ENCODE measurements around the gene CMTM8.

CMTM8 gene

DNA sequence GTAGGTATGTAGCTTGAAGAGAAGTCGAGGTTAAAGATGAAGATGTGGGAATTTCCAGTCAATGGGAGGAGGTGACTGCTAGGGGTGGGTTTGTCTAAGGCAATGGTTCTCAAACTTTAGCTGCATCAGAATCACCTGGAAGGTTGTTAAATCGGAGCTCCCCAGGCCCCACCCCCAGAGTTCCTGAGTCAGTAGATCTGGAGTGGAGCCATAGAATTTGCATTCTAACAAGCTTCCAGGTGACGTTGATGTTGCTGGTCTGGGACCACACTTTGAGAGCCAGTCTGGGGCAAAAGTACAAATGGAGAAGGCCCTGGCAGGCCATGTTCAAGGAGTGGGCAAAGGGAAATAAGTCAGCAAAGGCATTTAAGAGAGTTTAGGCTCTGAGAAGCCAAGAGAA is 69.1 kb downstream of the CMTM8 start:
- no peak for DNase-seq (ENCODE audit: low read depth in 2 of 2)

DNA sequence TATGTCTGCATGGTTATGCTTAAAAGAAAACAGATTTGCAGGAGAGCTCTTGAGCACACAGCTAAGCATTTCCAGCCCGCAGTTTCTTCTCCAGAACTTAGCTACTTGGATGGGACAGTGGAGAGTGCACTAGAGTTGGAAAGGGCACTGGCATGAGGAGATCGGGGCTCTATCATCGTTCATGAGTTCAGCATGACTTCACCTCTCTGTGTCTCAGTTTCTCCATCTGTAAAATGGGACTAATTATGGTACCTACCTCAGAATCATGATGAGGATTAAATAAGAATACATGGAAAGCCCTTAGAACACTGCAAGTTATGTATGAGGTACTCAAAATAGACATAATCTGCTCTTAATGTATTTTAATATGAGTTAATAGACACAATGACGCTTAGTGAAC is 69.9 kb downstream of the CMTM8 start:
- DNase-seq (ENCODE audit: low read depth in 2 of 2) = no peak

DNA sequence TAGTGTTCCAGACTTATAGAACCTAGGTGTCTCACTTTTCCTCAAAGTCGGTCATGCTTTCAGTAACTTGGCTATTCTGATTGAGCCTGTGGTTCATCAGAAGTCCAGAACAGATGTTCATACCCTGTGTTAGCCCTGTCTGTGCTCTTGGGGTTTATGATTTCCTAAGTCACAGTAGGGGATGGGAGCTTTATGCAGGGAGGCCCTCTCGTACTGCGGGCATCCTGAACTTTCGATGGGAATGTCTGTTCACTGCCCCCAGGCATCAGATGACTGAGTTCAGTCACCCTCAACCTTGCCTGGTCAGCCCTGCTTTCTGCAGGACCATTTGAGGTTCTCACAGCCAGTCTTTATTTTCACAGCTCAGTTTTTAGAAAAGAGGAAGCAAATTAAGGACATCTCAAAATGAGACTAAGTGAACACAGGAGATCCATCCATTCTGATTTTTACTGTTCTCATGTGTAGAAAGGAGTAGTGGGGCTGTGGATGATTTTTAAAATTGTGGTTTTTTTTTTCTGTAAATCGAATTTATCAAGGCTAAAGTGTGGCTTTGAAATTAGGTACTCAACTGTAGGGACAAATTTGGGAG is 71.3 kb downstream of the CMTM8 start:
- DNase-seq (ENCODE audit: low read depth in 2 of 2) = no peak

DNA sequence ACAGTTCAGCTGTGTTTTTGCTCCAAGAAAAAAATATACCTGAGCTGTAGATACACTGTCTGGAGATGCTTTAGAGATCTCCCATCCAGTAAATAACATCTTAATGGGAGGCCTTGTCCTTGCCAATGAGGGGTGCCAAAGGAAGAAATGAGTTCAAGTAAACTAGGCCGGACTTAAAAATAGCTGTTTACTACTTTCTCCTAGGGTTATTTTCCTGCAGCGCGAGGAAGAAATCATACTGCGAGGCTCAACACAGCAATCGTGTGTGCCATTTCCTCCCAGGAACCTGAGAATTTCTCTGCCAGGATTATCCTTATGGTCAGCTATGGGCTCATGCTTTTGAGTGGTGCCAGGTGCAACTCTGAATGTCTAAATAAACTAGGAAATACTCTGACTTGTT is 71.9 kb downstream of the CMTM8 start:
- no peak for DNase-seq (ENCODE audit: low read depth in 2 of 2)

DNA sequence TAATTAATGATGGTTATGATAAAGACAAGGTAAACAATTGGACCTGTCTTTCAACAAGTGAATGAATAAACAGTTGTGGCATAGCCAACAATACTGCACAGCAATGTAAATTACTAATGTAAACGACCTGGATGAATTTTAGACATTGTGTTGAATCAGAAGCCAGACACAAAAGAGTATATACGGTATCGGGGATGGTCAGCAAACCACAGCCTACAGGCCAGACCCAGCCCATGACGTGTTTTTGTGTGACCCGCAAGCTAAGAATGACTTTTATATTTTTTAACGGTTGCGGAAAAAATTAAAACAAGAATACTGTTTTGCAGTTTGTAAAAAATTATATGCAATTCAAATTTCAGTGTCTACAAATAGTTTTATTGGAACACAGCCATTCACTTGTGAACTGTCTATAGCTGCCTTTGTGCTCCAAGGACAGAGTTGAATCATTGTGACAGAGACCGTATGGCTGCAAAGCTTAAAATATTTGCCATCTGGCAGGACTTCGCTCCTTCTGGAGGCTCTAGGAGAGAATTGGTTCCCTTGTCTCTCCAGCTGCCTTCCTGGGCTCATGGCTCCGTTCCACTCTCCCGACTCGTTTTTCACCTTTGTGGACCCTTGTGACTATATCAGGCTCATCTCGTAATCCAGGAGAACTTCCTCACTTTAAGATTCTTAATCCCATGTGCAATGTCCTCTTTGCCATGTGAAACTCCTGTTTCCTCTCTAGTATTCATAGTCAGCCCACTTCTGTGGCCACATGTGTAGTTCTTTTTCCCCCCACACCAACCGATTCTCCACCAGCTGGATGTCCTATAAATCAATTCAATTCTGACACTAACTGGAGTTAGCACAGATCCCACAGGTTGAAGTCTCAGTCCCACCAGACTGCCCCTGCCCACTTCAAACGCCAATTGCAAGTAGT is 72.7 kb downstream of the CMTM8 start:
- DNase-seq (ENCODE audit: low read depth in 2 of 2) = no peak

DNA sequence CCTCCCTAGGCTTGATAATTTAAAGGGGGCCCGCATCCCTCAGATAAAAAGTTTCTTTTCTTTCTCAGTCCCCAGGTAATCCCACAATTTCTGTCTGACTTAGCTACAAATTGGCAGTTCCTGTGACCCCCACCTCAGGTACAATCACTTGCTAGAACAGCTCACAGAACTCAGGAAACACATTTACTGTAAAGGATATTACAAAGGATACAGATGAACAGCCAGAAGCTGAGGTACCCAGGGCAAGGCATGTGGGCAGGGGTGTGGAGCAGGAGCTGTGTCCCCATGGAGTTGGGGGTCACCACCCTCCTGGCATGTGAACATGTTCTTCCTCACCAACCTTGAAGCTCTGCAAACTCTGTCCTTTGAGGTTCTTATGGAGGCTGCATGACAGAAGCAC is 73.8 kb downstream of the CMTM8 start:
- DNase-seq (ENCODE audit: low read depth in 2 of 2) = no peak

DNA sequence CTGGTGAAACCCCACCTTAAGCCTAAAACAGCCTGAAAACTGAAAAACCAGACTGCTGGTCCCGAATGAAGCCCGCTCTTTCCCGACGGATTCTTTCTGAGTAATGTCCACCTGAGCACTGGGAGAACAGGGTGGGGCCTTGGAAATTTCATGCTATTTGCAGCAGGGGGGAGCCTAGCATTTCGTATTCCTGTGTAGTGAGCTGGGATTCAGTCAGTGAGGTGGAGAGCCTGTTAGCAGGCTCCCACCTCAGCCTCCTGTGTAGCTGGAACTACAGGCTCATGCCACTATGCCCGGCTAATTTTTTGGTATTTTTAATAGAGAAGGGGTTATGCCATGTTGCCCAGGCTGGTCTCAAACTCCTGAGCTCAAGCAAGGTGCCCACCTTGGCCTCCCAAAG is 74.7 kb downstream of the CMTM8 start:
- DNase-seq (ENCODE audit: low read depth in 2 of 2) = no peak

DNA sequence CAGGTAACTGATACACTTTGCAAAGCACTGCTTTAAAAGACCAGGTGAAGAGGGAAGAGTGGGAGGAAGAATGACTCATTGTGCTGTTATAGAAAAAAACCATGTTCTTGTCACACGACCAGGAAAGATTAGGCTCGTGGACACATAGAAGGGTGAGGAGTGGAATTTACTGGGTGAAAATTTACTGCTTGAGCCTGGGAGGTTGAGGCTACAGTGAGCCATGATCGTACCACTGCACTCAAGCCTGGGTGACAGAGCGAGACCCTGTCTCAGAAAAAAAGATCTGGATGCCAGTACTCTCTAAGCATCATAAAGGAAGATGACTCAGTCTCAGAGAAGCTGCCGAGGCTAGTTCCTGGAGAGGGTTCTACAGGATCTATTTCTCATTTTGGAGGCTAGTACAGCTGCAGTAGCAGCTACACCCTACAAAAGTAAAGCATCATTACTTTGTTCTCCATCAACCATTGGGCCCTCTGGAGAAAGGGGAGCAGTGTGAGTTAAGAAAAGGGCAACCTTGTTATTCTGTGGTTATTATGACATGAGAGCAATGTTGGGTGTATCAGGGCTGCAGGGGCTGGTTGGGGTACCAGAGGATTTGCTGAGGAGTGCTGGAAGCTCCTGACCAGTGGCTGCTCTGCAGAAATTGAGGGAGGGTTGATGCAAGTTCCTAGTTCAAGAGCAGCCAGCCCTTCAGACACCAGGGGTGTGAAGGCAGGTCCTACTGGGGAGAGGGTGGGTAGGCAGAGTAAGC is 75.4 kb downstream of the CMTM8 start:
- DNase-seq (ENCODE audit: low read depth in 2 of 2) = no peak

DNA sequence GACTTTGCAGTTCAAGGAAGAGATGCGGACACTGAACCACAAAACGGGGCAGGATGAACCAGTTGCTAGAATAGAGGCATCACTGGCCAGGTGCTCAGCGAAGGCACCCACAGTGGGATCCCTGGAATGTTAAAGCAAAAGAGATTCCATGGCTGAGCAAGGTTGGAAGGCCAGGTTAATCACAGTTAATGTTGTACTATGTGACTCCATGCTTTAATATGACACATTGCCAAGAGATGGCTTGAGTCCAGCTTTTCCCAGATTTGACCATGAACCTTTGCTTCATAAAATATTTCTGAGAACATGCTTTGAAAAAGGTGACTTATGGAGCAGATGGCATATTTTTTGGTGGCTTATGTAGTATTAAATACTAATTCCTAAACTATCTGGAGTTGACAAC is 77.0 kb downstream of the CMTM8 start:
- no peak for DNase-seq (ENCODE audit: low read depth in 2 of 2)

DNA sequence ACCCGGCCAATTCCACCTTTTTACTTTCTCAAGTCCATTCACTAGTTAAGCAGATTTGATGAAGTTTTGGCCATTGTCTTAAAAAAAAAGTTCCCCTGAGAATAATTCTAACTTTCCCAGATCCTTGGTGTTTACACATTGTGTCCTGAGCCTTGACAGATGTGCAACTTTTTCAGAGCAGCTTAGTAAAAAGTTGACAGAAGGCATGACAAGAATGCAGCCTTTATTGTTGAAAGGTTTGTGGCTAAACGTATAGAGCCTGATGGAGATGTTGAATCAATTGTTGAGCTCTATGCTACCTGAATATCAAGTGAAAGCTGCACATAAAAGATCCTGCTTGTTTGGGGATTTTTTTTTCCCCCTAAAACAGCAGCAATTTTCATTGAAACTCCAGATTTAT is 77.8 kb downstream of the CMTM8 start:
- DNase-seq (ENCODE audit: low read depth in 2 of 2) = no peak

DNA sequence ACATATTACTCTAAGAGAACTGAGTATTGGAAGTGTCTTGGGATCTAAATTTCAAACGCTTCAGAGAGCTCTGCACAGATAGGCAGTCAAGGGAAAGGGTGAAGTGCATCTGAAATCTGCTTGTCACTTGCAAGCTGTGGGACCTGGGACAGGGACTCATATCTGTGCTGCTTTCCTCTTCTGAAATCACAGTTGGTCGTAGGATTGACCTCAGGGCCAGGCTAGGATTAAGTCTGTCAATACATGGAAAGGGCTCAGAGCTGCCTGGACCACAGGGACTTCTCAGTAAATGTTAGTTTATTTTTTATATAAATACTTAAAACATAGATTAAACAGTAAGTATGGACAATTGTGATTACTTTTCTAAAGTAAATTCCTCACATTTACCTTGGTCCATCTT is 78.5 kb downstream of the CMTM8 start:
- no peak for DNase-seq (ENCODE audit: low read depth in 2 of 2)

DNA sequence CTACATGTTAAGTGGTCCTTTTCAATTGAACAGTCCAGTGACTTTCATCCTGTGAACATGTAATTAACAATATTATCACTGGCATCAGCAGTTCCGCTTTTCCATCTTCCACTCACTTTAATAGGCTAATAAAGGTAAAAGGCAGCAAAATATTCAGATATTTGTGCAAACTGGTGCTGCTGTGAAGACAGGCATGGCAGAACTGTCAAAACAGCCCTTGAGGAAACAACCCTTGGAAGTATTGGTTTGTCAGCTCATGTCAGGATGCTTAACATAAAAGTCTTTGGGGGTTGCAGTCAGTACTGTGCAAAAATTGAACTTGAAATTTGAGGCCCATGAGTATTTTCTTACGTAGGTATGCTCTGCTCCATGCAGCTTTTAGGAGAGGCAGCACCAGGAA is 81.1 kb downstream of the CMTM8 start:
- DNase-seq (ENCODE audit: low read depth in 2 of 2) = no peak

DNA sequence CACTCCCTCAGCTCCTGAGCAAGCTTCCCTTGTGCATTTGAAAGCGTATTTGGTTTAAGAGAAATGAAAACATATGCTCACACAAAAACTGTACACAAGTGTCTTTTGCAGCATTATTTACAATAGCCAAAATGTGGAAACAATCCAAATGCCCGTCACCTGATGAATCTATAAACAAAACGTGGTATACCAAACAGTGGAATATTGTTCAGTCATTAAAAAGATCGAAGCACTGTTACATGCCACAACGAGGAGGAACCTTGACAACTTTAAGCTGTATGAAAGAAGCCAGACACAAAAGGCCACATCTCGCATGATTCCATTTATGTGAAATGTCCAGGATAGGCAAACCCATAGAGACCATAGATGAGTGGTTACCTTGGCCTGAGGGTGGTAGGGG is 81.6 kb downstream of the CMTM8 start:
- no peak for DNase-seq (ENCODE audit: low read depth in 2 of 2)

DNA sequence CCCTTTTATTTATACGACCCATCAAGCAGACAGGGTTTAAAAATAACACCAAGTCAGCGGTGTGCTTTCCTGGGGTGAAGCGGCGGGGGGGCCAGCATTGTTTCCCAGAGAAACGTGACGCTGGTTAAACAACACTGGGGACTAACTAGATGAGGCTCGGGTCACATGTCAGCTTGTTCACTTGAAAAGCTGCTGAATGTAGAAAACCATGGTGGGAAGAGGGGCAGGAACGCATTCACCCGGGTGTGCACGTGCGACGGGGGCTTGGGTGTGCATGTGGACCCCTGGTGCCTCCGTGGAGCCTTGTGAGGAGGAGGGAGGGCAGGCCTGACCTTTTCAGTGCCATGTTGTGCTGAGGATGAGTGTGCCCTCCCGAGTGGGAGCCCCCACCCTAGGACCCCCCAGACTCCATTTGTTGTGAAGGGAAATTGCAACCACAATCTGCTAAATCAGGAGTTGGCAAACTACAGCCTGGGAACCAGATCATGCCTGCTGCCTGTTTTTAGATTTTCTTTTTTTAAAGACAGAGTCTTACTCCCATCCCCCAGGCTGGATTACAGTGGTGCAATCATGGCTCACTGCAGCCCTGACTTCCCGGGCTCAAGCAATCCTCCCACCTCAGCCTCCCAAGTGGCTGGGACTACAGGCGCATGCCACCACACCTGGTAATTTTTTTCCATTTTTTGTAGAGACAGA is 82.8 kb downstream of the CMTM8 start:
- DNase-seq (ENCODE audit: low read depth in 2 of 2) = no peak

DNA sequence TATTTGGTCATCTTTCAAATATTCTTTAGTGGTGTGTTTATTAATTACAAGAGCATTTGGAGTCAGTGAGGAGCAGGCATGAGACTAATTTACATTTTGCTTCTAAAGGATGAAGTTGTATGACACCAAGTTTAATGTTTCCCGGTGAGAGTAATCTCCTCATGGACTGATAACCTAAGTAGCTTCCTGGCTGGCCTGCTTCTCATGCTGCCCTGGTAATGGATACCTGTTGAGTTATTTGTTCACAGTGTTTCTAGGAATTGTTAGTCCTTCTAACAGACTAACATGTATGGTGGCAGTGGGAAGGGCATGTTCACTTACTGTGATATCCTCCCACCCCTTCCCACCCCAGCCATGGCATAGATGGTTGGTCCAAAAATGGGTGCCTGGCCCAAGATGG is 83.8 kb downstream of the CMTM8 start:
- DNase-seq (ENCODE audit: low read depth in 2 of 2) = no peak

DNA sequence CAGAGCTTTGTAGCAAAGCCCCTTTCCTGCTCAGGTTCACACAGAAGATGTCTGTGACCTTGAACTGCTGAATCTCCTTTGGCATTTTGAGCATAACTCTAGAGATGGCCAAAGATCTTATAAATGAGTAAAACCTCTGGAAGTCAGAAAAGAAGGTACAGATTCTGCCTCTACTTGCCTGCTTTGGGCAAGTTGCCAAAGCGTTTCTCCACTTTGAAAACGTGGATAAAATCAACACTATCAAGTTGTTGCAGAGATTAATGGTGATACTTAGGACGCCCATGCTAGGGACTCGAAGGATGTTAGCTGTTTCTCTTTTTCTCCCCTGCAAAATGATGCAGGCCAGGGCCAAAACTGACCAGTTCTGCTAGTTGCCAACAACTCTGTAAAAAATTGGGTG is 85.1 kb downstream of the CMTM8 start:
- no peak for DNase-seq (ENCODE audit: low read depth in 2 of 2)

DNA sequence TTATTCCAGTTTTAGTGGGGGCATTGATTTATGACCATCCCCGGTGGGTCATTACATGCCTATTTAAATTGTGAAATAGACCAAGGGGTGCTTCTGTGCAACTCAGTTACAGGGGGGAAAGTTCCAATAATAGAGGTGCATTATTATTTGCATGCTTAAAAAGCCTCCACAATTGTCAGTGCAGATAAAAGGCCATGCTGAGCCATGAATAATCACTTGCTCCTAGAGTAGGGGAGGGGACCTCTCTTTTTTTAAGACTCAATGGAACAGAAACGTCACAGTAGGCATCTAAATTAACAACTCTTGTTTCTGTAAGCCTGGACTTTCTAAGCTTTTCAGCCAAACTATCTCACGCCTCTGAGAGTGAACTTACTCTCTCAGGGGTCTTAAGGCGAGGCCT is 86.7 kb downstream of the CMTM8 start:
- no peak for DNase-seq (ENCODE audit: low read depth in 2 of 2)

DNA sequence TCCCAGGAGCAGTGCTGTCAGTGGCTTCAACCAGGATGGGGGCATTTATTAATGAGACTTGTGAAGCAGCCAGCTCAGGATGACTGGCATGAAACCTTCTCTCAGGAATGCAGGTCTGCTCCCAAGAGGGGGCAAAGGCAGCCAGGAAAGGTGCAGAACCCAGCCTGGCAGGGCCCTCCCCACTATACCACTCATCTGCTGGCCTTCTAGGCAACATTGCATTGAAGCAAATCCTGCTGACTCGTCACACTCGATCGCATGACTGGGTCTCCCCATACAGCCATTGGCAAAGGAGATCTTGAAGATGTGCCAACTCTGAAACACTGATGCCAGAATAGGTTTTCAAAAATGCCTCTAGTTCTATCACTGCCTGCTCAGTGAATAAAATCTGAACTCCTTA is 87.4 kb downstream of the CMTM8 start:
- DNase-seq (ENCODE audit: low read depth in 2 of 2) = no peak

DNA sequence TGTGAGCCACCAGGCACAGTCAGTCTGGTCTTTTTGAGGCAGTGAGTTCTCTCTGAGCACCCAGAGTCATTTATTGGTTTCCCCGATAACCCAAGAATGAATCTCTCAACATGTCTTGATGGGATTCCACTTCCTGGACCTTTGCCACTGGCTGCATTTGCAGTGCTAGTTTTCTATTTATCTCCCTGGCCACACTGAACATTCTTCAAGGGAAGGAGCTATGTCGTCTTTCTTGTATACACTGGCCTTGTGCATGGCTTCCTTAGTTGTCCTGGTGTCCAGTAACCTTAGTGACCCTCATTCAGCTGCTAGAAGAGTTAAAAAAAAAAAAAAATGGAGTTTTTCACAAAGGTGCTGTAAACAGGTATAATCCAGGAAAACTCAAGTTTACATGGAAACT is 88.3 kb downstream of the CMTM8 start:
- DNase-seq (ENCODE audit: low read depth in 2 of 2) = no peak

DNA sequence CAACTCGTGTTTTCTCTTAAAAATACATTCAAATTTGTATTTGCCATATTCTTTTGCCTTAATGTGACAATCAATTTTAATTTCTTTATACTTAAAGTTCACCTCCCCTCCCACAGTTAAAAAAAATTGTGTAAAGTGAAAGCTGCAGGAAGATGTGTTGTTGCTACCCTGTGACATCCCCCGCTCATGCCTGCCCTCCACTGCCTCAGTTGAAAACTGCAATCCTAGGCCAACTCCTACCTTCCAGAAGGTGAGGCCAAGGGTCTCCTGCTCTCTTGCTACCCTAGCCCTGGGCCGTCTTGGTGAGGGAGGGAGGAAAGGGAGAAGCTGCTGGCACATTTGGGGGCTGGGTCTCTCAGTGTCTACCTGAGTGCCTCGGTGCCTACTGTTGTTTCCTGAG is 96.2 kb downstream of the CMTM8 start:
- DNase-seq (ENCODE audit: low read depth in 2 of 2) = peak in 1 of 2 donors; percentile 14

DNA sequence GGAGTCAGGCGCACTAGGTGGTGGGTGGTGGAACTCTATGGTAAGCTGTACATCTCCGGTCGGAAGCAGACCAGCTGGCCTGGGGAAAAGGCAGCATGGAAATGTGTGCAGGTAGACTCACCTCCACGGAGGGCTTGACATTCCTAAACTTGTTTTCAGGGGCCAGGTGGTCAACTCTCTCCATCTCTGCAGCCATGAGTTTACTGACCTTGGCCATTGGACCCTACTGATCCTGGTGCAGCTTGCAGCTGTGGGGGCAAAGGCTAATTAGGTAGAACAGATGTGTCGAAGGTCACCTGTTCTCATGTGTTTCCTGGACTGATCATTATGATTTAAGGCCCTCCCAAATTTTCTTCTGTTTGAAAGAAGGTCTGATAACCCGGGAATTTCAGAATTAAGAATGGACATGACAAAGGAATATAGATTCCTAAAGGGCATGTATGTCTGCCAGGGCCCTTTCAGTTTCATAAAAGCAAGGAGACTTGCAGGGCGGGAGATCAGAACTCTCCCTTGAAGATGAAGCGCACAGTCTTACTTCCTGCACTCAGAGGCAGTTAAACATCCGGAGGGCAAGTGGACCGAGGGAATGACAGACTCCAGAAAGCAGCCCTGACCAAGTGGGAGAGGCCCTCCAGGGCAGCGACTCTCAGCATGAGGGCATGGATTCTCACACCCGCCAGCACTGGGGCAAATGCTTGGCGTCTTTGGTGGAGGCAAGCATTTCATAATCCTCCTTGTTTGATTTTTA is 97.1 kb downstream of the CMTM8 start:
- DNase-seq (ENCODE audit: low read depth in 2 of 2) = no peak

DNA sequence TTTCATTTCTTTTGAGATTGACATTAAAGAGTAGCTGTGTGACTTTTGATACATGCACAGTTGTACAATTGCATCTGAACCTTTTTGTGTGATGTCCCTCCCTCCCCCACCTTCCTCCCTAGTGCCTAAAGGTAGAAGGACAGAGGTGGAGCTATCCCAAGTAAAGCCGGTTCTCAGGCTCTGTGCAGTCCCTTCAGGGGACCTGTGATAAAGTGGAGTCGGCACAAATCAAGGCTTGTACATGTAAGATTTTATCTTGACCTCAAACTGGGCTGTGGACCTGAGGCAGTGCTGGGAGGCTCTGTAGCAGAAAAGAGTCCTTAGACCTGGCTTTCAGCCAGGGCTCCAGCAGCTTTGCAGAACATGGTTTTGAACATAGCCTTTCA is 97.6 kb downstream of the CMTM8 start:
- DNase-seq (ENCODE audit: low read depth in 2 of 2) = no peak

Data from stimulated activated CD8-positive, alpha-beta memory T cell treated with anti-CD3 and anti-CD28 coated beads, Interleukin-7, amount 100 ng/mL, for 1 hour (primary cell).